Measurements from ENCODE around the gene PPL.

DNA sequence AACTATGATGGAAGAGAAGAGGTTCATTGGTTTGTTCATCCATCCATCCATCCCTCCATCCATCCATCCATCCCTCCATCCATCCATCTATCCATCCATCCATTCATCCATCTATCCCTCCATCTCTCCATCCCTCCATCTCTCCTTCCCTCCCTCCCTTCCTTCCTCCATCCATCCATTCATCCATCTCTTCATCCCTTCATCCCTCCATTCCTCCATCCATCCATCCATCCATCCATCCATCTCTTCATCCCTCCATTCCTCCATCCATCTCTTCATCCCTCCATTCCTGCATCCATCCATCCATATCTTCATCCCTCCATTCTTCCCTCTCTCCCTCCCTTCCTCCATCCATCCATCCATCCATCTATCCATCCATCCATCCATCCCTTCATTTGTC lies 10.0 kb upstream of the PPL start:
- TF ChIP-seq, protein P1, sequence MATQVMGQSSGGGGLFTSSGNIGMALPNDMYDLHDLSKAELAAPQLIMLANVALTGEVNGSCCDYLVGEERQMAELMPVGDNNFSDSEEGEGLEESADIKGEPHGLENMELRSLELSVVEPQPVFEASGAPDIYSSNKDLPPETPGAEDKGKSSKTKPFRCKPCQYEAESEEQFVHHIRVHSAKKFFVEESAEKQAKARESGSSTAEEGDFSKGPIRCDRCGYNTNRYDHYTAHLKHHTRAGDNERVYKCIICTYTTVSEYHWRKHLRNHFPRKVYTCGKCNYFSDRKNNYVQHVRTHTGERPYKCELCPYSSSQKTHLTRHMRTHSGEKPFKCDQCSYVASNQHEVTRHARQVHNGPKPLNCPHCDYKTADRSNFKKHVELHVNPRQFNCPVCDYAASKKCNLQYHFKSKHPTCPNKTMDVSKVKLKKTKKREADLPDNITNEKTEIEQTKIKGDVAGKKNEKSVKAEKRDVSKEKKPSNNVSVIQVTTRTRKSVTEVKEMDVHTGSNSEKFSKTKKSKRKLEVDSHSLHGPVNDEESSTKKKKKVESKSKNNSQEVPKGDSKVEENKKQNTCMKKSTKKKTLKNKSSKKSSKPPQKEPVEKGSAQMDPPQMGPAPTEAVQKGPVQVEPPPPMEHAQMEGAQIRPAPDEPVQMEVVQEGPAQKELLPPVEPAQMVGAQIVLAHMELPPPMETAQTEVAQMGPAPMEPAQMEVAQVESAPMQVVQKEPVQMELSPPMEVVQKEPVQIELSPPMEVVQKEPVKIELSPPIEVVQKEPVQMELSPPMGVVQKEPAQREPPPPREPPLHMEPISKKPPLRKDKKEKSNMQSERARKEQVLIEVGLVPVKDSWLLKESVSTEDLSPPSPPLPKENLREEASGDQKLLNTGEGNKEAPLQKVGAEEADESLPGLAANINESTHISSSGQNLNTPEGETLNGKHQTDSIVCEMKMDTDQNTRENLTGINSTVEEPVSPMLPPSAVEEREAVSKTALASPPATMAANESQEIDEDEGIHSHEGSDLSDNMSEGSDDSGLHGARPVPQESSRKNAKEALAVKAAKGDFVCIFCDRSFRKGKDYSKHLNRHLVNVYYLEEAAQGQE (IDR thresholded peaks at IDR 0.05; ENCODE audit: low read depth): no peak
- TF ChIP-seq POLR2AphosphoS5 (IDR thresholded peaks at IDR 0.05; ENCODE audit: low read depth, low read length) (no peak), POLR2A (IDR thresholded peaks at IDR 0.05; ENCODE audit: borderline replicate concordance, extremely low read depth, insufficient read depth, insufficient read length) (no peak), FOSL1 (IDR thresholded peaks at IDR 0.05; ENCODE audit: low read depth) (no peak)
- TF ChIP-seq, protein P2, sequence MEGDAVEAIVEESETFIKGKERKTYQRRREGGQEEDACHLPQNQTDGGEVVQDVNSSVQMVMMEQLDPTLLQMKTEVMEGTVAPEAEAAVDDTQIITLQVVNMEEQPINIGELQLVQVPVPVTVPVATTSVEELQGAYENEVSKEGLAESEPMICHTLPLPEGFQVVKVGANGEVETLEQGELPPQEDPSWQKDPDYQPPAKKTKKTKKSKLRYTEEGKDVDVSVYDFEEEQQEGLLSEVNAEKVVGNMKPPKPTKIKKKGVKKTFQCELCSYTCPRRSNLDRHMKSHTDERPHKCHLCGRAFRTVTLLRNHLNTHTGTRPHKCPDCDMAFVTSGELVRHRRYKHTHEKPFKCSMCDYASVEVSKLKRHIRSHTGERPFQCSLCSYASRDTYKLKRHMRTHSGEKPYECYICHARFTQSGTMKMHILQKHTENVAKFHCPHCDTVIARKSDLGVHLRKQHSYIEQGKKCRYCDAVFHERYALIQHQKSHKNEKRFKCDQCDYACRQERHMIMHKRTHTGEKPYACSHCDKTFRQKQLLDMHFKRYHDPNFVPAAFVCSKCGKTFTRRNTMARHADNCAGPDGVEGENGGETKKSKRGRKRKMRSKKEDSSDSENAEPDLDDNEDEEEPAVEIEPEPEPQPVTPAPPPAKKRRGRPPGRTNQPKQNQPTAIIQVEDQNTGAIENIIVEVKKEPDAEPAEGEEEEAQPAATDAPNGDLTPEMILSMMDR (IDR thresholded peaks at IDR 0.05 in 2 of 3, conservative IDR thresholded peaks at IDR 0.05 in 1 of 3; ENCODE audit: borderline replicate concordance in 1 of 3, insufficient read depth in 1 of 3, low read depth in 2 of 3, low read length in 2 of 3): no peak
